ENCODE results near the gene SPEN.

SPEN gene

GRCh38 chr1:15950302-15950701, 102.8 kb downstream of the SPEN start:
- no peak for DNase-seq

GRCh38 chr1:15950763-15951295, 103.3 kb downstream of the SPEN start:
- DNase-seq, result no peak

- no peak for DNase-seq
Measured at GRCh38 chr1:15951341-15952153, 104.0 kb downstream of the SPEN start.

DNA sequence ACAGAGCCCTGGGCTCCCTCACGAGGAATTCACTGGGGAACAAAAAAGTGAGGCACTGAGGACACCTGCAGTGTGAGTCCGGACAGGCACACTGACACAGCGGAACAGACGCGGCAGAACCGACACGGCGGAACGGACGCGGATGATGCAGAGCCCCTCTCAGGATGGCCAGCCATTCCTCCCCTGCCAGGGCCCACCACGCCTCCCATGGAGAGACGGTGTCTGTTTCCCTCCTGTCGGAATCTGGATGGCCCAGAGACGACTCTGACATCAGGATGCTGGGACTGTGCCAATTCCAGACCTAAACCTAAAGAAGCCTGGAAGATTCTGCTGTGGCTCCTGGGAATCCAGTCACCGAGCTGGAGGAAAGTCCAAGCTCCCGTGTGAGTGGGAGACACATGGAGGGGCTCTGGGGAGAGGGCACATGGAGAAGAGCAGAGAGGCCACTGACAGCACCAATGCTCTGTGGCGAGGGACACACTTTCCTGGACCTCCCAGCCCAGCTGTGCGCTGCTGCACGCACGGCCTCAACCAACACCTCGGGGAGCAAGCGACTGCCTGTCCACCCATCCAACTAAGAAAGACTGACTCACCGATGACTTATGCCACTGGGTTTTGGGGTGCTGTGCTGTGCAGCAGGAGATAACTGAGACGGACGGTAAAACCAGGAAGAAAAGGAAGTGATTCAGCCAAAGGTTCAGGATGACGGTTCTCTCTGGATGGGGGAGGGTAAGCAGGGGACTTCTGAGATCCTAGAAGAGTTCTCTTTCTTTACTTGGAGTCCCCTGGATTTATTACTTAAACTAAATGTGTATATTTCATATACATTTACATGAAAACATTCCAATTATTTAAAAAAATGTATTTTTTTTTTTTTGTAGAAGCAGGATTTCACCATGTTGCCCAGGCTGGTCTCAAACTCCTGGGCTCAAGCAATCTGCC, 105.1 kb downstream of the SPEN start:
- no peak for DNase-seq

GRCh38 chr1:15953294-15953771, 105.8 kb downstream of the SPEN start:
- no peak for DNase-seq

DNA sequence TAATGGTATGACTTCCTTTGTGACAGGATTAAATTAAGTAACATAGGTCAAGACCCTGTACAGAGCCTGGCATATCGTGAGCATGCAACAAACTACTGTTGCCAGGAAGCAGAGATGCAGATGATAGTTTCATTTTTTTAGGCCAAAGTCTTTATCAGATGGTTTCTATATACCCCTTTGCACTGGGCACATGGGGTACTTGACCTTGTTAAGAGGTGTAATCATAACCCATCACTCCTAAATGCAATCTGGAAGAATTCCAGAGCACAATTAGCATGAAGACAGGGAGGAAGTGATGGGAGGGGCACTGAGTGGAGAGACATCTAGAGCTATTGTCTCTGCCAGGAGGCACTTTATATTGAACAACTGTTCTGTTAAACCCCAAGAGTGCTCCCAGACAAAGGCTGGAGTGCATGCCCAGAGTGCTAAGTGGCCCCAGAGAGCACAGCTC, 106.3 kb downstream of the SPEN start:
- no peak for DNase-seq

- DNase-seq, result no peak
Measured at GRCh38 chr1:15954316-15954715, 106.8 kb downstream of the SPEN start.

DNA sequence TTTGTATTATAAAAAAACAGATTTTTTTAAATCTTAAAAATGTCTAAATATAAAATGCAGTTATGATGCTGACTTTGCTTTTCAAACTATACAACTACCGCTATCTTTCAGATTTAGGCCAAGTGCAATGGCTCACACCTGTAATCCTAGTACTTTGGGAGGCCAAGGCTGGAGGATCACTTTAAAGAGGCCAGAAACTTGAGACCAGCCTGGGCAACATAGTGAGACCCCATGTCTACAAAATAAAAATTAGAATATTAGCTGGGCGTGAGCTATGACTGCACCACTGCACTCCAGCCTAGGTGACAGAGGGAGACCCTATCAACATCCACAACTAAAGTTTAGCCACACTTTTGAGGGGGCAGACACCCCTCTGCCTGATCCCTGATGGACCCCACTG, 108.0 kb downstream of the SPEN start:
- DNase-seq, result no peak

DNA sequence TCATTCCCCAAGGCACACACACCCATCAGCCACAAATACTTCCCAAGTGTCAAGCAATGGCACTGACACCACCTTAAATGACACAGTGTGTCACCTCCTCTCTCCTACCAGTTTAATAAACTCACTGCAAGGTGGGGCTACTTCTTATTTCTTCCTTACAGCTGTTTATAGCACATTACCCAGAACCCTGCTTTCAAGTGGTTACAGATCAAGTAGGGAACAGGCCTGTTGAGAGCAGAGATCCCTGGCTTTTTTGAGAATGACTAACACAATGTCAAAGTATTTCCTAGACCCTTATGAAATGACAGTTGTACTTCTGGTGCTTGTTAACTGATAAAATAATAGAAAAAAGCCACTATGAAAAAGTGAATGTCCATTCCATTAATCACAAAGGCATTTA, 108.6 kb downstream of the SPEN start:
- no peak for DNase-seq

DNA sequence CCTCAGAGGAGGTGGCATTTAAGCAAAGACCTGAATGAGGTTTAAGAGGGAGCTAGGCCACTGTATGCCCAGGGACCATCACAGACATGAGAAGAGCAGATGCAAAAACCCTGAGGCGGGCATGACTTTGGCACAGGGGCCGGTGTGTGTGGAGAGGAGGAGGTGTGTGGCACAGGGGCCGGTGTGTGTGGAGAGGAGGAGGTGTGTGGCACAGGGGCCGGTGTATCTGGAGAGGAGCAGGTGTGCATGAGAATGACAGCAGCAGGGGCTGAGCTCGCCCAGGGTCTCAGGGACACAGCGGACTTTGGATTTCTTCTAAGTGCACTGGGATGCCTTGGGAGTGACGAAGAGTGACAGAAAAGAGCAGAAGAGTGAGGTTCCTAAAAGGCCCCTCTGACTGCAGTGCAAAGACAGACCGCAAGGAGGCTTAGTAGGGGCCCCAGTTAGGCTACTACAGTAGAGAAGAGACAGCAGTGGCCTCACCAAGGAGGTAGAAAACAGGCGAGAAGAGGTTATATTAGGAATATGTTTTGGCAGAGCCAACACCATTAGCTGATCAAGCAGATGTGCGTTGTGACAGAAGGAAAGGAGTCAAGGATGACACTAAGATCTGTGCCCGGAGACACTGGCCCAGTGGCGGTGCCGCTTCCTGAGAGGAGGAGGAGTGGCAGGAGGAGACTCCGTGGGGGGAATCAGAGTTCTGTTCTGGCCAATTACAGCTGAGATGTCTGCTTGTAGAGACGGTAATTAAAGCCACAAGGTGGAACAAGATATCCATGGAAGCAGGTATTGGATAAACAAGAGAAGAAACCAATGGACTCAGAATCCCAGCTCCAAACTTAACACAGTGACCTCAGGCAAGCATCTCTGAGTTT, 110.0 kb downstream of the SPEN start:
- no peak for DNase-seq

DNA sequence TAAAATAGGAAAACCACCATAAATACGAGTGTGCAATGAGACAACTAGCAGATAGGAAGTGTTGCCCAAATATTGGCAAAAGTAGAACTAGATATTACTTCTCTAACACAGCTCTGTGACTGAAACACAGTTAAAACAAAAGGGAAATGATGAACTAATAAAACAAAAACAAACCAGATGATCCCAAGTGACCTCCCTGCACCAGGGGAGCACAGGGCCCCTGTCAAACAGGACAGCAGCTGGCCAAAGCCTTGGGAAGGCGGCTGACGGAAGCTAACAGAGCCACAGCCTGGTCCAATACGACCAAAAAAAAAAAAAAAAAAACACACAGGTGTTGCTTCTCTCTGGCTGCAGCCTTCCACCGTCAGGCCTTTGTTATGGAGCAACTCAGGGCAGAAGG, 110.6 kb downstream of the SPEN start:
- DNase-seq, result no peak

DNA sequence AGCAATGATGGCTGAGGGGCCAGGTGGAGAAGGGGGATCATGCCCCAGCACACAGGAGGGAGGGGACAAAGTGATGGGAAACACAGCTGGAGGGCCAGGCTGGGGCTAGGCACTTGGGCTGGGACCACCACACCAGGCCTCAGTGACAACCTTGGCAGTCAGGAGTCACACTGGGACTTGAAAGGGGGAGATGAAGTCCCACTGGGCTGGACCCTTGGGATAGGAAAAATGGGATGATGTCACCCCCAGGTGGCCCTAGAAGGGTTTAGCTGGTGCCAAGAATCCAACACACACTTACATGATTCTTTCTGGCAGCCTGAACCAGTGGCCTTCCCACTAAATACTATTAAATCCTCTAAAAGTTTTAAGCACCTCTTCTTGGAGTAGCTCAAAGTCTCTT, 111.3 kb downstream of the SPEN start:
- DNase-seq, result no peak

DNA sequence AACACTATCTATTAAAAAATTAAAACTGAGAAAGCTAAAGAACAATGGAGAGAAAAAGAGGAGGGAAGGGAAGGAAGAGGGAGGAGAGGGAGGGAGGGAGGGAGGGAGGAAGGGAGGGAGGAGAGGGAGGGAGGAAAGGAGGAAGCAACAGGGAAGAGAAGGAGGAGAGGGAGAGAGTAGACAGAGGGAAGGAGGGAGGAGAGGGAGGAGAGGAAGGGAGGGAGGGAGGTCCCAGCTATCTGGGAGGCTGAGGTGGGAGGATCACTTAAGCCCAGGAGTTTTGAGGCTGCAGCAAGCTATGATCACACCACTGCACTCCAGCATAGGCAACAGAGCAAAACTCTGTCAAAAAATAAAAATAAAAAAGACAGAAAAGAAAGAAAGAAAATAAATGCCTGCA, 111.9 kb downstream of the SPEN start:
- no peak for DNase-seq

DNA sequence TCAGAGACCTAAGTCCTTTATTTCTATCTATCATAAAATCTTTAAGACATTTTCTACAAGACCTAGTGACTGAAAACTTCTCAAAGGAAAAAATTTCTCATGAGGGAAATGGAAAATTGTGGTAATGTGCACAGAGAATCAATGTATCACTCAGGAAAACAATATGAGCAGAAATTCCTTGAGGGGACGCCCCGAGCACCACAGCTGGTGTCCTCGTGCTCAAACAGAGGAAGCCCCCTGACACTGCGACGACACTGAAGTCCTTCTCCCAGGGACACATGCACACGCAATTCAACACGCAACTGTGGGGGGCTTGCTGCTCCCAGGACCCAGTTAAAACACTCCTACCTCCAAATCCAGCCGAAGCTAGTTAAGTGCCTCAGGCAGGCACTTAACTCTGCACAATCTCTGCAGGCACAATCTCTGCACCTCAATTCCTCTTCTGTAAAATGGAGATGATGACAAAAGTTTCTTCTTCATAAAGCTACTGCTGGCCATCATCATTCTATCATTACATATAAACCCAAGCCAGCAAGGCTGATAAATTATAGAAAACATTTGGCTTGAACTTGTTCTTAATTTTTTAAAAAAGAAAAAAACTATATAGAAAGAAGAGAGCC, 112.4 kb downstream of the SPEN start:
- DNase-seq, result no peak

DNA sequence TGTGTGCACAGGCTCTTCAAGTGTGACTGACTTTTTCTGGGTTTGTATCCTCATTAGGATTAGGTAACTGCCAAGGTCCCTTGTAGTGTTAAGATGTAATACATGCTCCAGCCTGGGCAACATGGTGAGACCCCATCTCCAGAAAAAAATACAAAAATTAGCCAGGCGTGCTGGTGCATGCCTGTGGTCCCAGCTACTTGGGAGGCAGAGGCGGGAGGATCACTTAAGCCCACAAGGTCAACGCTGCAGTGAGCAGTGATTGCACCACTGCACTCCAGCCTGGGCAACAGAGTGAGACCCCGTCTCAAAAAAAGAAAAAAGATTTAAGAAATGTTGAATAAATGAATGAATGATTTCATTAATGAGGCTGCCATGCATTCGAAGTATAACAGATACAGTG, 113.3 kb downstream of the SPEN start:
- DNase-seq, result no peak

- no peak for DNase-seq
Measured at GRCh38 chr1:15961492-15961891, 114.0 kb downstream of the SPEN start.

DNA sequence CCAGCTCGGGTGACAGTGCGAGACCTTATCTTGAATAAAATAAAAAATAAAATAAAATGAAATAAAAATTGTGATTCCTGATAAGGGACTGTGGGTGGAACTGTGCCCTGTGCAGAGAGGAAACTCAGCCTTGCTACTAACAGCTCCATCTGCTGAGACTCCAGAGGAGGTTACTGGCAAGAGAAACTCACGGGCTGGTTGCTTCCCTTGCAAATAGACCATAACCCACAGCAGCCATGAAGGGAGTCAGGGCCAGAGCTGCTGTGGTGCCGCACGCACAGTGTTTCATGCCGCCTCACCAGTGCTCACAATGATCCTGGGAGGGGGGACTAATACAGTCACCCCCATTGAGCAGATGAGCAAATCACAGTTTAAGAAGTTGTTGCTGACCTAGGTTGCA, 114.7 kb downstream of the SPEN start:
- DNase-seq, result no peak

DNA sequence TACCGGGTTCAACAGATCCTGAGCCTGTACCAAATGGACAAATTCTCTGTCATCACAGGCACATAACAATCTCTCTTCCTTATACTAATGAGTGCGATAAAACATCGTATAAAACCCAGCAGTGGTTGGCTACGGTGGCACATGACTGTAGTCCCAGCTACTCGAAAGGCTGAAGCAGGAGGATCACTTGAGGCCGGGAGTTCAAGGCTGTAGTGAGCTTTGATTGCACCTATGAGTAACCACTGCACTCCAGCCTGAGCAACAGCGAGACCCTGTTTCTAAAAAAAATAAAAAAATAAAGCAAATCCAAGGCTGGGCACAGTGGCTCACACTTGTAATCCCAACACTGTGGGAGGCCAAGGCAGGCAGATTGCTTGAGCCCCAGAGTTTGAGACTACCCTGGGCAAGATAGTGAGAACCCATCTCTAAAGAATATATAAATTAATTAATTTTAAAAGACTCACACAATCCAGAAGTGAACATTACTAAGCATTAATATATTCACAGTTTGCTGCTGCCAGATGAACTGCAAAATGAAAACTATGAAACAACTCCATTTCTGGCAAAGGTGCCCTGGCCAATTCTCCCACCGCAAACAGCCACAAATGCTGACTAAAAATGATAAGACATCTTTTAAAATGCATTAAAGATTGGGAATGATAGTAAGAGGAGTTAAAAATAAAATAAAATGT, 115.3 kb downstream of the SPEN start:
- no peak for DNase-seq

- no peak for DNase-seq
Measured at GRCh38 chr1:15963363-15963967, 116.0 kb downstream of the SPEN start.

DNA sequence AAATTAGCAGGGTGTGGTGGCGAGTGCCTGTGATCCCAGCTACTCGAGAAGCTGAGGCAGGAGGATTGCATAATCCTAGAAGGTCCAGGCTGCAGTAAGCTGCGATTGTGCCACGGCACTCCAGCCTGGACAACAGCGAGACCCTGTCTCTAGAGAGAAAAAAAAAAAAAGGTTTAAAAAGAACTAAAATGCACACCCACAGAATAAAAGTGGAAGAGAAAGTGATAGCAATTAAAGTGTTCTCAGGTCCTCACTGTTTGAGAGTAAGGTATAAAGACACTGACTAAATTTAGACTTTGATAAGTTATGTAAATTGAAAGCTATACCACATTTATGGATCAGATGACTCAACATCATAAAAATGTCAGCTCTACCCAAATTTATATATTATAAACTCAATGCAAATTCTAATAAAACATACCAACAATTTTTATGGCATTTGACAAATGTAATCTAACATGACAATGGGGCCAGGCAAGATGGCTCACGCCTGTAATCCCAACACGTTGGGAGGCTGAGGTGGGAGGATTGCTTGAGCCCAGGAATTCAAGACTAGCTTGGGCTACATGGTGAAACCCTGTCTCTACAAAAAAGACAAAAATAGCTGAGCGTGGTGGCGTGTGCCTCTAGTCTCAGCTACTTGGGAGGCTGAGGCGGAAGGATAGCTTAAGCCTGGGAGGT, 116.6 kb downstream of the SPEN start:
- no peak for DNase-seq
